Activated CD4-positive, CD25-positive, alpha-beta regulatory T cell treated with anti-CD3 and anti-CD28 coated beads, Interleukin-2, amount 50 U/mL, for 16 hours (primary cell): ENCODE results near the gene TP73.

ENCODE experiments used
- DNase-seq: peaks from one replicate; pipeline ENCODE4 v3.0.0-alpha.2; 2020; ENCODE audit warnings: low read depth, low spot score

Gene TP73

DNA sequence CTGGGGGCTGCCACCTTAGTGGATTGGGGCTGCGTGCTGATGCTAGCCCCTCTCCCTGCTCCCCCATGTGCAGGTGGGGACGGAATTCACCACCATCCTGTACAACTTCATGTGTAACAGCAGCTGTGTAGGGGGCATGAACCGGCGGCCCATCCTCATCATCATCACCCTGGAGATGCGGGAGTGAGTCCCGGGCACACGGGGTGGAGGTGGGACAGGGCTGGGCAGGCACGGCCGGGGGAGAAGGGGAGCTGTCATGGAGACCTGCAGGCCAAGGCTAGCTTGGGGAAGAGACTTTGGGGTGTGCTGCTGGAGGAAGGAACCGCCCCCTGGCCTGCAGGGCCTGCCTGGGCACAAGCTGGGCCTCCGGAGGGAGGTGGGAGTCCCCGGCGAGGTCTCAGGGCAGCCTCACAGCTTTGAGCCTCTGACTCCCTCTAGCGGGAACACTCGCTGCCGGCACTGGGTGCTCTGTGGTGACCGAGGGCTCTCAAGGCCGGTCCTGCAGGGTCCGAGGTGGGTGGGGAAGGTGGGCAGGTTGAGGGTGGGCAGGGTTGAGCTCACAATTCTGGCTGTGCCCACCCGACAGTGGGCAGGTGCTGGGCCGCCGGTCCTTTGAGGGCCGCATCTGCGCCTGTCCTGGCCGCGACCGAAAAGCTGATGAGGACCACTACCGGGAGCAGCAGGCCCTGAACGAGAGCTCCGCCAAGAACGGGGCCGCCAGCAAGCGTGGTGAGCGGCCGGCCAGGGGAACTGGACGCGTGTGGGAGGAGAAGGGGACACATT is 74.9 kb downstream of the TP73 start:
- DNase-seq = no peak

DNA sequence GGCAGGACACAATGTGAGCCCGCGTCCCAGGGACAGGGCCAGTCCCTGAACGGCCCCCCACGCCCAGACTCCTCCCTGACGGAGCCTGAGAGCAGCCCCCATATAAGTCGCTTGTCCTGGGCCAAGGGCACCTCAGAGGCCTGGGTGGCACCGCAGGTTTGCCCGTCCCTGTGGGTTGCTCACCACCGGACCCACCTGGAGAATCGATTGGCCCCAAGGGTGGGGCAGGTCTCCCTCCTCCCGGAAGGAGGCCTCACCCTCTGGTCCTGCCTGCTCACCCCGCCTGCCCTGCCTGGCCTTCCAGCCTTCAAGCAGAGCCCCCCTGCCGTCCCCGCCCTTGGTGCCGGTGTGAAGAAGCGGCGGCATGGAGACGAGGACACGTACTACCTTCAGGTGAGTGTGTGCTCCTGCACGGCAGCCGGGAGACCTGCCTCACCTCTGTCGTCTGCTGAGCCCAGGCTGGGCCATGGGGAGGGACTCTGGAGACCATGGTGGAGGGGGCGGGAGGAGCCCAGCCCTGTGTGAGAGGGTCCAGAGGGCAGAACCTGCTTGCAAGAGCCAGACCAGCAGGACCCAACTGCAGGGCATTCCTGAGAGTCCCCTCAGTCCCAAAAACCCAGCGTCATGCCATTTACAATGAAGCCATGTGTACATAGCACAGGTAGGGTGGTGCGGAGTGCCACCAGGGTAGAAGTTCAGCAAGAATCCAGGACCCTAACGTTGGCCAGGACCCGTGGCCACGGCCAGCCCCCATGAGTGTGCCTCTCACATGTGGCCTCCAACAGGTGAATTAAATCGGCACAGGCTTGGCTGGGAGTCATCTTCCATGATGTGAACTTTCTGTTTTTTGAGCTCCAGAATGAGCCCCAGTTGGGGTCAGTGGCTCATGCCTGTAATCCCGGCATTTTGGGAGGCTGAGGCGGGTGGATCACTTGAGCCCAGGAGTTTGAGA is 75.8 kb downstream of the TP73 start:
- DNase-seq = no peak

DNA sequence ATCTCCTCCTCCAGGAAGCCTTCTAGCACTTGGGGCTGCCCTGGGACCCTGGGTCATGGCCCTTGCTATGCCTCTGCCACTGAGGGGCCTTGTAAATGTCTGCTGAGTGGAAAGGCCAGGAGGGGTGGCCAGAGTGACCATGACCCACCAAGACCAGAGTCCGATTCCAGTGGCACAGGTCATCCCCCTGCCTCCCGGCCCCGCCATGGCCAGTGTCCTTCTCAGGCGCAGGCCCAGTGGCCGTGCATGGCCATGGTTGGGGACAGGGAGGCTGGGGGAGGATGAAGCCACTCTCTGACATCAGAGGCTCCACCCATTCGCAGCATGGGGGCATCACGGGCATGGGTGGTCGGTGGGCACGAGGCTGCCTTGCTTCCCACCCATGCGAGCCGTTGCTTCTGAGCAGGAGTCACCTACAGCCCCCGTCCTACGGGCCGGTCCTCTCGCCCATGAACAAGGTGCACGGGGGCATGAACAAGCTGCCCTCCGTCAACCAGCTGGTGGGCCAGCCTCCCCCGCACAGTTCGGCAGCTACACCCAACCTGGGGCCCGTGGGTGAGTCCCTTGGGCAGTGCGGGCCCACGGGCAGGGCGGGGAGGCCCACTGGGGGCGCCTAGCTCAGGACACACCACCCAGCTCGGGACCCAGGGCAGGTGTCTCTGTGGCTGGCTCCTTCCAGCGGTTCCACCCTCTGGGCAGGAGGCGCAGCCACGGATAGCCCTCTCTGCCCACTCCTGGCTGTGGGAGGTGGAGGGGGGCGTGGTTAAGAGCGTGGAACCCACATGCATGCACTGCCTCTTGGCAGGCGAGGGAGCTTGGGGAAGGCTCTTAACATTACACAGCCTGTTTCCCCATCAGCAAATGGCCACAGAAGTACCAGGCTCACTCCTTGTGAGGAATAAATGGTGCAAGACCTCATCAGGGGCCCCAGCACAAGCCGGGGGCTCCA is 77.6 kb downstream of the TP73 start:
- DNase-seq = no peak

DNA sequence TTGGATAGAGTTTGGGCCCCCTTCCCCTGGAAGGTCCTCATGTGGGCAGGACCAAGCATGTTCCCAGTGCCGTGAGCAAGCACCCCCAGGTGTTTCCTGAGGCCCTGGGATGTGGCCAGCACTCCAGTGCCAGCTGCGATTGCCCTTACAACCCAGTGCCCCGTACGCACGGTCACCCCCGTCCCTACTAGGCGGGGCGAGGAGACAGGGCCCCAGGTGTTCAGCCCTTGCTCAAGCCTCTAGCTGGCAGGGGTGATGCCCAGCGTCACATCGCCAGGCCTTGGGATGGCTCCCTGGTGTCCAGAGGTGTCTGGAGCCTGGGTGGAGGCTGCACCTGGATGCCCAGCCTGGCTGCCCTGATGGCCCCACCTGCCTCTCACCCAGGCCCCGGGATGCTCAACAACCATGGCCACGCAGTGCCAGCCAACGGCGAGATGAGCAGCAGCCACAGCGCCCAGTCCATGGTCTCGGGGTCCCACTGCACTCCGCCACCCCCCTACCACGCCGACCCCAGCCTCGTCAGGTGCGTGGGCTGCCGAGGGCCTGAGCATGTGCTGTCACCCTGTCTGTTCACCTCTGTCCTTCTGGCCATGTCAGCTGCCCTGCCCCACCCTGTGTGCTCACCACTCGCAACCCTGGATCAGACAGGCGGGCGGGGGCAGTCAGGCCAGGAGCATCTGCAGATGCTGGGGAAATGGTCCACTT is 78.4 kb downstream of the TP73 start:
- no peak for DNase-seq

DNA sequence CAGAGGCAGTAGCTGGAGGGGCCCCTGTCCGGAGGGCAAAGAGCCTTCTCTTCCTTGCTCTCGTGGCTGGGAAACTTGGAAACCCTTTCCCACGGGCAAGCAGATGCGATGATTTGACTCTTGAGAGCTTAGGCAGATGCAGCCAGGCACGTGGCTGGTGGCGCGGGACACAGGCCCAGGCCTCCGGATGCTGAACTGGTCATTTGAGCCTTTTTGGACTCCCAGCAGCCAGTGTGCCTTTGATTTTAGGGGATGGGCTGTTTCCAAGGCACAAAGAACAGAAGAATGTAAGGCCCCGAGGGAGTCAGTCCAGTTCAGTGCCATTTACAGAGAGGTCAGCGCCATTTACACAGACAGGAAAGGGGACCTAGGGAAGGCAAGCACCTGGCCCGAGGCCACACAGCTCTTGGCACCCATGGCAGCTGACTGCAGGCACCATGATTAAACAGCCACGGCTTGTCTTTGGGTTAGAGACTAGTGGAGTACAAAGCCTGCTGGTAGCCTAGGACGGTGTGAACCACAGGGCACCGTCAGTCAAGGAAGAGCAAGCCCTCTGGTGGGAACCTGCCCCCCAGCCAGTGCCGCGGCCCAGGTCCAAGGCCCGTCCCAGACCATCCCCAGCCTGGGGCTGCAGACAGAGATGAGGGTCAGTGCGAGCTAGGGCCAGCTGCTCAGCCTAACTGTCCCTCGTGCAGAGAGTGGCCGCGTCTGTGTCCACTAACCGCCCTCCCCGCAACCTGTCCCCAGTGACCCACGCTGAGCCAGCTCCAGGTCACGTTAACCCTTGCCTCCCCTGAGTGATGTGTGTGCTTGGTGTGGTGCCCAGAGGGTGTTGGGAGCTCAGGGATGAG is 79.5 kb downstream of the TP73 start:
- DNase-seq = no peak

DNA sequence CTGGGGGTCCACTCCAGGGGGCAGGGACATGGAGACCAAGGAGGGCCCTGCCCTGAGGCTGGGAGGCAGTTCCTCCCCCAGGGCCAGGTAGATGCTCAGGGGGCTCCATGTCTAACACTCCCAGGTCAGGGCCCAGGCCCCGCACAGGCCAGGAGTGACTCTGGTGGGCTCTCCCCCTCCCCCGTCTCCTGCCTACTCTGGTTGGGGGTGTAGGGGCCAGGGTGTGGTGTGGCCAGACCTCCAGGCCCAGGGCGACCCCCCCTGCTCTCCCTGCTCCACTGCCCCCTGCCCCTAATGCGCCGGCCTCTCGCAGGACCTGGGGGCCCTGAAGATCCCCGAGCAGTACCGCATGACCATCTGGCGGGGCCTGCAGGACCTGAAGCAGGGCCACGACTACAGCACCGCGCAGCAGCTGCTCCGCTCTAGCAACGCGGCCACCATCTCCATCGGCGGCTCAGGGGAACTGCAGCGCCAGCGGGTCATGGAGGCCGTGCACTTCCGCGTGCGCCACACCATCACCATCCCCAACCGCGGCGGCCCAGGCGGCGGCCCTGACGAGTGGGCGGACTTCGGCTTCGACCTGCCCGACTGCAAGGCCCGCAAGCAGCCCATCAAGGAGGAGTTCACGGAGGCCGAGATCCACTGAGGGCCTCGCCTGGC is 80.2 kb downstream of the TP73 start:
- no peak for DNase-seq

DNA sequence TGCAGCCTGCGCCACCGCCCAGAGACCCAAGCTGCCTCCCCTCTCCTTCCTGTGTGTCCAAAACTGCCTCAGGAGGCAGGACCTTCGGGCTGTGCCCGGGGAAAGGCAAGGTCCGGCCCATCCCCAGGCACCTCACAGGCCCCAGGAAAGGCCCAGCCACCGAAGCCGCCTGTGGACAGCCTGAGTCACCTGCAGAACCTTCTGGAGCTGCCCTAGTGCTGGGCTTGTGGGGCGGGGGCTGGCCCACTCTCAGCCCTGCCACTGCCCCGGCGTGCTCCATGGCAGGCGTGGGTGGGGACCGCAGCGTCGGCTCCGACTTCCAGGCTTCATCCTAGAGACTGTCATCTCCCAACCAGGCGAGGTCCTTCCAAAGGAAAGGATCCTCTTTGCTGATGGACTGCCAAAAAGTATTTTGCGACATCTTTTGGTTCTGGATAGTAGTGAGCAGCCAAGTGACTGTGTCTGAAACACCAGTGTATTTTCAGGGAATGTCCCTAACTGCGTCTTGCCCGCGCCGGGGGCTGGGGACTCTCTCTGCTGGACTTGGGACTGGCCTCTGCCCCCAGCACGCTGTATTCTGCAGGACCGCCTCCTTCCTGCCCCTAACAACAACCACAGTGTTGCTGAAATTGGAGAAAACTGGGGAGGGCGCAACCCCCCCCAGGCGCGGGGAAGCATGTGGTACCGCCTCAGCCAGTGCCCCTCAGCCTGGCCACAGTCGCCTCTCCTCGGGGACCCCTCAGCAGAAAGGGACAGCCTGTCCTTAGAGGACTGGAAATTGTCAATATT is 81.0 kb downstream of the TP73 start:
- no peak for DNase-seq

DNA sequence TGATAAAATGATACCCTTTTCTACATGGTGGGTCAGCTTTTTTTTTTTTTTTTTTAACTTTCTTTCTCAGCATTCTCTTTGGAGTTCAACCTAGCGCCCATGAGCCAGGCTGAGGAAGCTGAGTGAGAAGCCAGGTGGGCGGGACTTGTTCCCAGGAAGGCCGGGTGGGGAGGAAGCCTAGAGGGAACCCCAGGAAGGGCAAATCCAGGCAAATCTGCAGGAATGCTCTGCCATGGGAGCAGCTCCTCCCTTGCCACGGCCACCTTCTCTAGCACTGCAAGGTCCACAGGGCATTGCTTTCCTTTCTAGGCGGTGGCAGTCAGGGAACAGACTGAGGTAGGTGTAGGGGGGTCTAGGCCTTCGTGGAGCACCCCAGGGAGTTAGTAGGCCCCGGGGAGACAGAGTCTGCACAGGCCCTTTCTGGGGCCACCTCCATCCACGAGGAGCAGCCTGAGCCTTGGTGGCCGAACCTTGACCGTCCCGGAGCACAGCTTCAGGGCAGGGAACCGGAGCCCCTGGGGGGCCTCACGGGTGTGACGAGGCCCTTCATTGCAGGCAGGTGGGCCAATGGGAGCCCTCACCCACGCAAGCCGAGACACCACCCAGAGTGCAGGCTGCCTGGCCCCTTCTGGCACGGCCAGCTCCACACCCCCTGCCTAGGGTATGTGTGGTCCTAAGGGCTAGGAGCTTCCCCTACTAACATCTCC is 81.7 kb downstream of the TP73 start:
- no peak for DNase-seq

DNA sequence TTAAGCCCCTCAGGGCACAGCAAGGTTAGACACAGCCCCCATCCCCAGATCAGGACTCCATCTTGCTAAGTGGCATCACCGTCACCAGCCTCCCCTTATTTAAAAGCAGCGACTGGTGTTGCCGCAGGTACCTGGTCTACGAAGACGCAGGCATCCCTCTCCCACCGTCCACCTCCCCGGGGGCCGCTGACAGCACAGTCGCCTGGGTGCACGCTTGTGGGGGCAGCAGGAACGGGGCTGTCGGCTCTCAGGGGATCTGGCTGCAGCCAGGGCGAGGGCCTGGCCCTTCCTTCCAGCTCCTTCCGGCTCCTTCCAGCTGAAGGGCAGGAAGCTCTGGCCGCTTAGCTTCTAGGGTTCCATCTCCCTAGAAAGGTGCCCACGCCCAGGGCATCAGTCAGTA is 82.3 kb downstream of the TP73 start:
- no peak for DNase-seq

DNA sequence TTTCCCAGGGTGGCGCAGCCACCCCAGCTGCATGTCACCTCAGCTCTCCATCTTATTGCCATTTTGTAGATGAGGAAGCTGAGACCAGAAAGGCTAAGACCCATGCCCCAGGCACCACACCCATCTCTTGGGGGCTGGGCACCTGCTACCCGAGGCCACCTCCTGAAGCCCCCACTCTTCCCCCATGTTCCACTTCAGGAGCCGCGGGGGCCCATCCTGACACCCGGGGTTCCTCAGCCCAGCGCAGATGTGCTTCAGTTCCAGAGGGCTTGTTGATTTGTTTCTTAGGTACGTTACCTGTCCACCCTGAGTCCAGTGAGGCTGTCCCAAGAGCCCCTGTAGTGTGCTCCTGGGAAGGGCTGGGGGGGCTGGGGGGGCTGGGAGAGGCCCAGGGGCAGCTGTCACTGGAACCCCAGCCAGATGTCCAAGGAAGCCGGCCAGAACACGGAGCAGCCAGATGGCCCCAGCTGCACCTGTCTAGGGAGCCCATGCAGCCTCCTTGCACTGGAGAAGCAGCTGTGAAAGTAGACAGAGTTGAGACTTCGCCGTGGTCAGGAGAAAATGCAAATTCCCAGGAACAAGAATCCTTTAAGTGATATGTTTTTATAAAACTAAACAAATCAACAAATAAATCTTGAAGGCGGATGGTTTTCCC is 82.8 kb downstream of the TP73 start:
- DNase-seq = no peak

DNA sequence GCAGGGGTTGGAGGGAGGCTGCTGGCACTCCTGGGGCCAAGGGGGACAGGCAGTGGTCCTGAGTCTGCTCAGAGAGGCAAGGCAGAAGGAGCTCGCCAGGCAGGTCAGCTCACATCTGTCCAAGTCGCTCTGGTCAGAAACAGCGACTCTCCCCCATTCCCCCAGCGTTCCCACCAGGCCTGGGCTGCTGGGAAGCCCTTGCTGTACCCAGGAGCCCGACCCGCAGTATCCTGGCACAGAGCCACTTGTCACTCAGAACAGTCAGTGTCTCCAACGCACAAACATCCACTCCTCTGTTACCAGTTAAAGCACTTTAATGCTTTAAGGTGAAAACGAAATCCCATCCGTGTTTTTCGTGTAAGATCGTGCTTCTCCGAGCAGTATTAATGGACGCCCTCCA is 83.4 kb downstream of the TP73 start:
- DNase-seq = no peak

DNA sequence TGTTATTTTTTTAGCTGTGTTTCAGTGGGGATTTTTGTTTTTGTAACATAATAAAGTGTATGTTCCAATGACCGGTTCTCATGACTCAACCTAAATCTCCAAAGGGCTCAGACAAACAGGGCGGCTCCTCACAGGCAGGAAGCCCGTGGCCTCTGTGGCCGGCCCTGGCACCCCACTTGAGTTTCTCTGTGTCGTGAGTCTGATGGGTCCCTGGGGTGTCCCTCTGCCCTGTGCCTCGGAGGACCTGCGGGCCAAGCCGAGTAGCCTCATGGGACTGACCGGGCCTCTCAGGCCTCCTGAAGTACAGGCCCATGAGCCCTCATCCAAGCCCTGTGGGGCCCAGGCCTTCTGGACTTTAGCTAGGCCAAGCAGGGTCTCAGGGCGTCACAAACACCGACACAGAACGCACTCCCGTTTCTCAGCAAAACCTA is 83.8 kb downstream of the TP73 start:
- no peak for DNase-seq

DNA sequence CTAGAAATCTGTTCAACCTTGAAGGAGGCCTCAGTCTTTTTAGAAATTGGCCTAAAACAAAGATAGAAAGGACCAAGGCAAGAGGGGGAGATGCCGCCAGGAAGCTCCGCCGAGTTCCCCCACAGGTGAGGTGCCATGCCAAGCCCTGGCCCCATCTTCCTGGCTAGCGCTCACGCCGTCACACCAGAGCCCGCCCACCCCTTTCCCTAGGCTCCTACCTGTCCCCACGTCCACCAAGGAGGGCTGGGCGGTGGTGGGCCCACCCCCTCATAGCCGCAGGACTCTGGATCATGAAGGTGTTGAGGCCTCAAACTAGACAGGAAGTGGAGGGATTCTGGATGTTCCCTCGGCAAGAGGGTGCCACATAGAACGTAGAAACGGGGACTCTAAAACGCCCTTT is 84.4 kb downstream of the TP73 start:
- DNase-seq = no peak

DNA sequence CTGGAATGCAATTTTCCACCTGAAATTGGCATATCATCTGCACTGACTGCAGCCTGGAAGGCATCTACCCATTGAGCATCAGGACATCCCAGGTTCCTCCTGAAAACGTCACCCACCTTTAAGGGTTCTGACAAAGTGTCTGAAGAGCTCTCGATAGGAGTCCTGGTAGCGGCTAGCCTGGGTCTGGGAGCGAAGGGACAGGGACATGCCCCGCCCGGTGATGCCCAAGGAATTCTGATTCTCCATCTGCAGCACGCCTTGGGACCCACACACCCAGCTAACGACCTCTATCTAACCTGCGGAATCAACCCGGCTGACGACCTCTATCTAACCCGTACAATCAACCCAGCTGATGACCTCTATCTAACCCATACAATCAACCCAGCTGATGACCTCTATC is 86.6 kb downstream of the TP73 start:
- no peak for DNase-seq

DNA sequence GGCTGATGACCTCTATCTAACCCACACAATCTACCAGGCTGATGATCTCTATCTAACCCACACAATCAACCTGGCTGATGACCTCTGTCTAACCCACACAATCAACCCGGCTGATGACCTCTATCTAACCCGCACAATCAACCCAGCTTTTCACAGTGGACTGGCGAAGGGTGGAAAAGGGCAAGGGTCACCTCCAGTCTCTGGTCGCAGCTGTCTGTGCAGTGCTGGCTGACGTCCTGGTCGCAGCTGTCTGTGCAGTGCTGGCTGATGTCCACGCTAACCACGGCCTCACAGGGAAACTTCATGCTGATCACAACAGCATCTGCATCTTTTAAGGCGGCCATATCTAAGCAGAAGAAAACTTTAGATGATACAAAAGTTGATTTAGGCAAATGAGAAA is 87.7 kb downstream of the TP73 start:
- no peak for DNase-seq

DNA sequence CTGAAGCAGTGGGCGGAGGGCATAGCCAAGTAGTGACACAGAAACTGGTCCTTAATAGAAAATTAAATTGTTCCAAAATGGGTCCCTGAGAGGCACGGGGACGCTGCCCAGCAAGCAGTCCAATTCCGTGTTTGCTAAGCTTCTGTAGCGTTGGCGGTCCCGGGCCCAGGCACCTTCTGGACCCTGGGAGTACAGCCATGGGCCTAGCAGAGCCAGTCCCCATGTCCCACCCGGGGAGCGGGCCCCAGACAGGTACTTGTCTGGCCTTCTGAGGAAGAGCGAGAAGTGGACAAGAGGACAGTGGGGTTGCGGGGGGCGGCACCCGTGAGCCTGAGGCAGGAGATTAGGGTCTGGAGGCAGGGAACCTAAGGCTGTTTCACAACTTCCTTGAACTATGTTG is 88.4 kb downstream of the TP73 start:
- DNase-seq = no peak

DNA sequence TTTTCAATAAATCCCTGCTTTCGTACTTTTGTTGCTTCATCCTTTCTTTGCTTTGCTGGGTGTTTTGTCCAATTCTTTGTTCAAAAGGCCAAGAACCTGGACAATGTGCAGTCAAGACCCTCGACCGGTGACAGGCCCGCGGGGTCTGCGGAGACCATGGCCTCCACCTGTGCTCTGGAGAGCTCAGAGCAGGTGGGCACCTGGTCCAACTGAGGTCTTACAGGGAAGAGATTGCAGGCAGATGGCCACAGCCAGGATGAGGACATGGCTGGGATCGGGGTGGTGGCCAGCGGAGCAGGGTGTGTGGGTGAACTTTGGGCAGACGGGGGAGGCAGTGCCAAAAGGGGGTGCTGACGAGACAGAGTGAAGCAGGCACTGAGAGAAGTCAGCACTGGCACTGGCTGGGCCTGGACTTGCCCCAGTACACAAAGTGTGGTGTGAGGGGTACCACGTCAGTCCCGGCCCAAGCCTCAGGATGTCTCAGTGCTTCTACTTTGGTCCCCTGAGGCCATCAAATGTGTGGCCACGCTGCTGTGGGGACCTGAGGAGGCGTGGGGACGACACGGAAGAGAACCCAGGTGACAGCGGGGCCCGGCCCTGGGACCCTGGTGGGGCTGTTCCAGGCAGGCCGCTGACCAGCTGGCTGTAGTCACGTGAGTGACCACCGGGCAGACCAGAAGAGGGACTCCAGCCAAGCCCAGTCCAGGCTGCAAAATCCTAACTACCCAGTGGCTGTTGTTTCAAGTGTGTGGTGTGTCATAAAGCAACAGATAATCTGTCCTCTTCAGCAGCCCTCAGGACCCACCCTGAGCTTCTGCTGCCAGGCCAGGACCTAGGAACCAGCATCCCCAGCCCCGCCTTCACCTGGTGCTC is 89.5 kb downstream of the TP73 start:
- DNase-seq = no peak
